Glutamatergic neuron (in vitro differentiated cells): ENCODE data around the gene CFAP68. TPM values are rescaled to one million over a fixed set of nuclear protein-coding genes. Genes with fewer than 3 reads are reported as not detected.

Experiments
- DNase-seq: peaks from one replicate; pipeline ENCODE4 v3.0.0; 2022
- H3K27ac Mint-ChIP-seq: one replicate; pipeline ENCODE4 v1.8.0; 2020; ENCODE audit warnings: mild to moderate bottlenecking, mixed read lengths, inconsistent platforms; ENCODE audit not compliant: unreplicated experiment
- H3K27me3 Mint-ChIP-seq: one replicate; pipeline ENCODE4 v1.8.0; 2020; ENCODE audit warnings: mild to moderate bottlenecking, moderate library complexity, mixed read lengths, inconsistent platforms; ENCODE audit not compliant: unreplicated experiment
- H3K36me3 Mint-ChIP-seq: one replicate; pipeline ENCODE4 v1.8.0; 2020; ENCODE audit warnings: mild to moderate bottlenecking, mixed read lengths, inconsistent platforms; ENCODE audit not compliant: unreplicated experiment
- H3K4me1 Mint-ChIP-seq: one replicate; pipeline ENCODE4 v1.8.0; 2020; ENCODE audit warnings: mild to moderate bottlenecking, low read depth, mixed read lengths, inconsistent platforms; ENCODE audit not compliant: unreplicated experiment
- H3K4me3 Mint-ChIP-seq: one replicate; pipeline ENCODE4 v1.8.0; 2020; ENCODE audit warnings: mild to moderate bottlenecking, mixed read lengths, inconsistent platforms; ENCODE audit not compliant: unreplicated experiment
- H3K9me3 Mint-ChIP-seq: one replicate; pipeline ENCODE4 v1.8.0; 2020; ENCODE audit warnings: mild to moderate bottlenecking, moderate library complexity, mixed read lengths, inconsistent platforms; ENCODE audit not compliant: unreplicated experiment
- CTCF ChIP-seq: fragments of 200-600 bp; sonication (generic); IDR thresholded peaks from one replicate; pipeline ENCODE4 v1.5.0; 2021; ENCODE audit not compliant: partially characterized antibody, unreplicated experiment
- total RNA-seq: library from RNA; stranded (reverse); fragmentation: NEBNext Ultra II Directional; extraction: Animal tissue kit (Norgen Biotek cat#: 25700); gene quantifications from one replicate; pipeline ENCODE4 v1.2.1, GENCODE V29; 2021; ENCODE audit not compliant: unreplicated experiment

CFAP68 gene
- total RNA-seq, 1 donor from 2014 or later = 21.7 TPM

- H3K27ac Mint-ChIP-seq = no peak overlapping the region
Observed at GRCh38 chr11:111905411-111905810, 26.1 kb downstream of the CFAP68 start.

DNA sequence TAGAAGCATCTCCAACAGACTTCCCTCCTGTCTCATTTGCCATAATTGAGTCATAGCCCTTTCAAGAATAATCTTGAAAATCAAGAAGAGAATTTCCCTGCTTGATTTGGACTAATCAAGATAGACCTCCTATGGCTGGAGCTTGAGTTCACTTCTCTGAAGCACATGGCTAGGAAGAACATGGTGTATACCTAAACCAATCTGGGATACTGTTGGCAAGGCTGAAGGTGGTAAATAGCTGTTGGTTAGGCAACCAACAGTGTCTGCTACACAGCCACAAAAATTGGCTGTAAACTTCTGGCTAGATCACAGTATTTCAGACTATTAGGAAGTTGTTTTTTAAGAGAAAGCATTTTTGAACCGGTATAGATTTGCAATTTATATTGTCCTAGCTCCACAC lies 27.3 kb downstream of the CFAP68 start:
- Mint-ChIP-seq H3K9me3 (peaks cover 2% of the 10 kb centered on the region), H3K4me3 (no peak overlapping the region), H3K27ac (no peak overlapping the region), H3K27me3 (no peaks in the 10 kb centered on the region), H3K36me3 (peaks cover 5% of the 10 kb centered on the region), H3K4me1 (peaks cover 12% of the 10 kb centered on the region)
- TF ChIP-seq CTCF = no peak
- no peak for DNase-seq

More at GRCh38 chr11:111905411-111905810, 26.1 kb downstream of the CFAP68 start:
- no peak for TF ChIP-seq CTCF
- peaks cover 2% of the 10 kb centered on the region for H3K9me3 Mint-ChIP-seq
- no peaks in the 10 kb centered on the region for H3K27me3 Mint-ChIP-seq
- no peak for DNase-seq
- no peak overlapping the region for H3K4me3 Mint-ChIP-seq
- peaks cover 2% of the 10 kb centered on the region for H3K4me1 Mint-ChIP-seq
- H3K36me3 Mint-ChIP-seq = no peaks in the 10 kb centered on the region

- H3K27me3 Mint-ChIP-seq = no peaks in the 10 kb centered on the region
- H3K27ac Mint-ChIP-seq = no peak overlapping the region
- H3K9me3 Mint-ChIP-seq = peaks cover 2% of the 10 kb centered on the region
- no peak overlapping the region for H3K4me3 Mint-ChIP-seq
- H3K4me1 Mint-ChIP-seq = peaks cover 19% of the 10 kb centered on the region
- TF ChIP-seq CTCF = no peak
- peaks cover 5% of the 10 kb centered on the region for H3K36me3 Mint-ChIP-seq
- DNase-seq = no peak
Observed at GRCh38 chr11:111908639-111909305, 29.4 kb downstream of the CFAP68 start.

- no peak for DNase-seq
- Mint-ChIP-seq H3K4me3 (no peak overlapping the region), H3K27me3 (no peaks in the 10 kb centered on the region), H3K27ac (no peak overlapping the region), H3K4me1 (peaks cover 19% of the 10 kb centered on the region), H3K36me3 (peaks cover 5% of the 10 kb centered on the region), H3K9me3 (peaks cover 2% of the 10 kb centered on the region)
- TF ChIP-seq CTCF = no peak
Observed at GRCh38 chr11:111909378-111909777, 30.0 kb downstream of the CFAP68 start.

- no peaks in the 10 kb centered on the region for H3K27me3 Mint-ChIP-seq
- H3K27ac Mint-ChIP-seq = peak overlapping the region; percentile 35
- peaks cover 5% of the 10 kb centered on the region for H3K36me3 Mint-ChIP-seq
- no peaks in the 10 kb centered on the region for H3K9me3 Mint-ChIP-seq
- no peak for DNase-seq
- peak overlapping the region; percentile 43 for H3K4me3 Mint-ChIP-seq
- no peak for TF ChIP-seq CTCF
- H3K4me1 Mint-ChIP-seq = peaks cover 19% of the 10 kb centered on the region
Observed at GRCh38 chr11:111910676-111911562, 31.6 kb downstream of the CFAP68 start.
